Activated T-helper 1 cell treated with anti-CD3 and anti-CD28 coated beads, Interleukin-12 subunit alpha, Interleukin-12 subunit beta, Interleukin-2, Interleukin-4 antibody, amounts not matched to agents 30 ng/mL and 10 ng/mL and 1 ng/mL, durations not matched to agents 14 hours and 24 hours and 36 hours (primary cell): ENCODE results near the gene MOGAT3. TPM values are rescaled to one million over a fixed set of nuclear protein-coding genes. Genes with fewer than 3 reads are reported as not detected.

ENCODE experiments used
- DNase-seq: peaks from one replicate; pipeline ENCODE4 v3.0.0; 2021; ENCODE audit warnings: low spot score
- H3K27ac Mint-ChIP-seq: one replicate; pipeline ENCODE4 v1.8.0; 2021; ENCODE audit warnings: mild to moderate bottlenecking, mixed read lengths
- H3K27me3 Mint-ChIP-seq: one replicate; pipeline ENCODE4 v1.8.0; 2022; ENCODE audit warnings: mild to moderate bottlenecking, moderate library complexity, mixed read lengths; ENCODE audit not compliant: insufficient read depth
- H3K36me3 Mint-ChIP-seq: one replicate; pipeline ENCODE4 v1.8.0; 2021; ENCODE audit warnings: low read depth, mixed read lengths
- H3K4me1 Mint-ChIP-seq: one replicate; pipeline ENCODE4 v1.8.0; 2021; ENCODE audit warnings: low read depth, mixed read lengths
- H3K4me3 Mint-ChIP-seq: one replicate; pipeline ENCODE4 v1.8.0; 2021; ENCODE audit warnings: mild to moderate bottlenecking, moderate library complexity, mixed read lengths
- H3K9me3 Mint-ChIP-seq: one replicate; pipeline ENCODE4 v1.8.0; 2021; ENCODE audit warnings: mixed read lengths
- intact Hi-C: fragments of 100-400 bp; cut with micrococcal nuclease; formaldehyde crosslinking; loops from one replicate; pipeline ENCODE4 v1.15.1; 2024
- total RNA-seq: library from RNA; stranded (reverse); gene quantifications from 2 replicates; pipeline ENCODE4 v1.2.3, GENCODE V29; 2022

Gene MOGAT3
- not detected in 2 replicates for total RNA-seq

GRCh38 chr7:101200862-101201599, at the start of gene MOGAT3:
TSS of gene MOGAT3 (minus strand) at chr7:101201036. CDS start at chr7:101200854, 182 bp downstream.
- Mint-ChIP-seq H3K4me1 (peaks cover 8% of the 10 kb centered on the region), H3K4me3 (no peak within 1 kb of the TSS), H3K9me3 (no peaks in the 10 kb centered on the region), H3K27ac (no peak within 1 kb of the TSS), H3K27me3 (peaks cover 29% of the 10 kb centered on the region), H3K36me3 (no peaks in the 10 kb centered on the region)
- intact Hi-C loops: no loop called here
- no peak for DNase-seq

- no peak for DNase-seq
- intact Hi-C loops: loop anchor here (5.0 kb wide), 1 partner anchor 543 kb away; the partner anchor contains the start of gene POP7
- Mint-ChIP-seq H3K4me1 (peaks cover 37% of the 10 kb centered on the region), H3K9me3 (no peaks in the 10 kb centered on the region), H3K27me3 (peaks cover 5% of the 10 kb centered on the region), H3K4me3 (peak overlapping the region; percentile 98), H3K36me3 (peaks cover 25% of the 10 kb centered on the region), H3K27ac (peak overlapping the region; percentile 37)
Observed at GRCh38 chr7:101250324-101250723, 49.5 kb upstream of the MOGAT3 start.

GRCh38 chr7:101248276-101248675, 47.4 kb upstream of the MOGAT3 start:
- no peaks in the 10 kb centered on the region for H3K27me3 Mint-ChIP-seq
- no peaks in the 10 kb centered on the region for H3K9me3 Mint-ChIP-seq
- peaks cover 49% of the 10 kb centered on the region for H3K4me1 Mint-ChIP-seq
- H3K4me3 Mint-ChIP-seq: peak overlapping the region; percentile 50
- H3K27ac Mint-ChIP-seq: no peak overlapping the region
- no peak for DNase-seq
- peaks cover 30% of the 10 kb centered on the region for H3K36me3 Mint-ChIP-seq
- intact Hi-C loops: no loop called here

GRCh38 chr7:101245147-101245668, 44.4 kb upstream of the MOGAT3 start:
- Mint-ChIP-seq H3K9me3 (no peaks in the 10 kb centered on the region), H3K36me3 (peaks cover 23% of the 10 kb centered on the region), H3K4me1 (peaks cover 28% of the 10 kb centered on the region), H3K27me3 (no peaks in the 10 kb centered on the region), H3K4me3 (peak overlapping the region; percentile 94), H3K27ac (peak overlapping the region; percentile 98)
- DNase-seq: no peak
- intact Hi-C loops: loop anchor here (2.0 kb wide), 1 partner anchor 76 kb away; the partner anchor contains the start of gene IFT22

- Mint-ChIP-seq H3K27ac (peak within 1 kb of the TSS; percentile 98), H3K27me3 (no peaks in the 10 kb centered on the region), H3K4me3 (peak within 1 kb of the TSS; percentile 94), H3K4me1 (peaks cover 24% of the 10 kb centered on the region), H3K9me3 (no peaks in the 10 kb centered on the region), H3K36me3 (peaks cover 22% of the 10 kb centered on the region)
- intact Hi-C loops: loop anchor here (1.0 to 5.0 kb wide), 8 partner anchors 8 to 808 kb away; partner anchors contain the start of genes ACHE, AP1S1, IFT22 and PPP1R35
- peak; percentile 91 for DNase-seq
Observed at GRCh38 chr7:101244375-101245146, 43.7 kb upstream of the MOGAT3 start, which contains the start of gene FIS1. TSS of gene FIS1 (minus strand) at chr7:101245081. CDS start at chr7:101245004, 77 bp downstream.

GRCh38 chr7:101243646-101244374, 43.0 kb upstream of the MOGAT3 start:
- Mint-ChIP-seq H3K9me3 (no peaks in the 10 kb centered on the region), H3K4me3 (peak overlapping the region; percentile 94), H3K27me3 (no peaks in the 10 kb centered on the region), H3K27ac (peak overlapping the region; percentile 98), H3K4me1 (peaks cover 24% of the 10 kb centered on the region), H3K36me3 (peaks cover 21% of the 10 kb centered on the region)
- intact Hi-C loops: loop anchor here (1.0 to 5.0 kb wide), 8 partner anchors 8 to 808 kb away; partner anchors contain the start of genes ACHE, AP1S1, IFT22 and PPP1R35
- DNase-seq: no peak

GRCh38 chr7:101241443-101242349, 40.9 kb upstream of the MOGAT3 start:
- peaks cover 15% of the 10 kb centered on the region for H3K36me3 Mint-ChIP-seq
- H3K27me3 Mint-ChIP-seq: no peaks in the 10 kb centered on the region
- no peaks in the 10 kb centered on the region for H3K9me3 Mint-ChIP-seq
- no peak overlapping the region for H3K4me3 Mint-ChIP-seq
- DNase-seq: no peak
- peaks cover 19% of the 10 kb centered on the region for H3K4me1 Mint-ChIP-seq
- intact Hi-C loops: loop anchor here (5.0 kb wide), 1 partner anchor 344 kb away; the partner anchor contains the start of gene ACHE
- no peak overlapping the region for H3K27ac Mint-ChIP-seq

GRCh38 chr7:101241015-101241363, 40.2 kb upstream of the MOGAT3 start:
- H3K27me3 Mint-ChIP-seq: no peaks in the 10 kb centered on the region
- H3K27ac Mint-ChIP-seq: no peak overlapping the region
- no peak for DNase-seq
- no peaks in the 10 kb centered on the region for H3K9me3 Mint-ChIP-seq
- H3K36me3 Mint-ChIP-seq: peaks cover 15% of the 10 kb centered on the region
- peaks cover 19% of the 10 kb centered on the region for H3K4me1 Mint-ChIP-seq
- no peak overlapping the region for H3K4me3 Mint-ChIP-seq
- intact Hi-C loops: loop anchor here (5.0 kb wide), 1 partner anchor 344 kb away; the partner anchor contains the start of gene ACHE

- no peak overlapping the region for H3K4me3 Mint-ChIP-seq
- H3K27ac Mint-ChIP-seq: no peak overlapping the region
- no peaks in the 10 kb centered on the region for H3K9me3 Mint-ChIP-seq
- DNase-seq: no peak
- H3K27me3 Mint-ChIP-seq: no peaks in the 10 kb centered on the region
- peaks cover 14% of the 10 kb centered on the region for H3K4me1 Mint-ChIP-seq
- intact Hi-C loops: loop anchor here (5.0 kb wide), 1 partner anchor 343 kb away; the partner anchor contains the start of gene ACHE
- peaks cover 10% of the 10 kb centered on the region for H3K36me3 Mint-ChIP-seq
Observed at GRCh38 chr7:101240226-101241014, 39.6 kb upstream of the MOGAT3 start.

GRCh38 chr7:101239951-101240220, 39.0 kb upstream of the MOGAT3 start:
- no peak for DNase-seq
- H3K27ac Mint-ChIP-seq: no peak overlapping the region
- peaks cover 8% of the 10 kb centered on the region for H3K4me1 Mint-ChIP-seq
- no peaks in the 10 kb centered on the region for H3K9me3 Mint-ChIP-seq
- no peak overlapping the region for H3K4me3 Mint-ChIP-seq
- H3K27me3 Mint-ChIP-seq: no peaks in the 10 kb centered on the region
- H3K36me3 Mint-ChIP-seq: peaks cover 12% of the 10 kb centered on the region
- intact Hi-C loops: loop anchor here (5.0 kb wide), 1 partner anchor 343 kb away; the partner anchor contains the start of gene ACHE
